ENCODE results near the gene VPS8.

- TF ChIP-seq CTCF (IDR thresholded peaks at IDR 0.05; ENCODE audit: insufficient read depth, low read length) (no peak), SPI1 (IDR thresholded peaks at IDR 0.05; ENCODE audit: borderline replicate concordance, low read depth) (no peak), REST (IDR thresholded peaks at IDR 0.05; ENCODE audit: insufficient replicate concordance, low read depth) (no peak), POLR2AphosphoS5 (IDR thresholded peaks at IDR 0.05; ENCODE audit: low read depth) (no peak)
Observed at GRCh38 chr3:184842433-184842832, 30.5 kb downstream of the VPS8 start.
